Stimulated activated CD4-positive, alpha-beta T cell treated with anti-CD3 and anti-CD28 coated beads, Interleukin-12 subunit alpha, Interleukin-12 subunit beta, amount 100 ng/mL, for 48 hours (primary cell): Measurements from ENCODE around the gene AOPEP.

ENCODE experiments used
- DNase-seq, 3 donors: peaks; one replicate each; pipeline ENCODE4 v3.0.0-alpha.2; 2020; ENCODE audit warnings: low read depth in 2 of 3, low spot score in 1 of 3

The AOPEP gene

DNA sequence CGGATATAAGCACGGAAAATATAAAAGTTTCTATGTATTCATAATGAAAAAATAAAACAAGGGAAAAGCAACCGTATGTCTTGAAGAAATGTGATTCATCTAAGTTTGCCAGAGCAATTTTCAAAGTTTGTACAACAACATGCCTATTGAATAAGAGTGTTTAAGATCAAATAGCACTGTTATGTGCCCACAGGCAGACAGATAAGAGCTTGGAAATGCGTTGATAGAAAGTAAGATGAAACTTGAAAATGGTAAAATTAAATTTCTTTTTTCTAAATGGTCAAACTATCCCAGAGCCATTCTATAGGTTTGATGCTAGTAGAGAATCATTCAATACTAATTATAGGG is 401.7 kb downstream of the AOPEP start:
- DNase-seq = no peak

GRCh38 chr9:95129476-95130291 is 403.2 kb downstream of the AOPEP start:
- DNase-seq = no peak

- DNase-seq = no peak
These were observed 404.0 kb downstream of the AOPEP start for GRCh38 chr9:95130484-95130883.

DNA sequence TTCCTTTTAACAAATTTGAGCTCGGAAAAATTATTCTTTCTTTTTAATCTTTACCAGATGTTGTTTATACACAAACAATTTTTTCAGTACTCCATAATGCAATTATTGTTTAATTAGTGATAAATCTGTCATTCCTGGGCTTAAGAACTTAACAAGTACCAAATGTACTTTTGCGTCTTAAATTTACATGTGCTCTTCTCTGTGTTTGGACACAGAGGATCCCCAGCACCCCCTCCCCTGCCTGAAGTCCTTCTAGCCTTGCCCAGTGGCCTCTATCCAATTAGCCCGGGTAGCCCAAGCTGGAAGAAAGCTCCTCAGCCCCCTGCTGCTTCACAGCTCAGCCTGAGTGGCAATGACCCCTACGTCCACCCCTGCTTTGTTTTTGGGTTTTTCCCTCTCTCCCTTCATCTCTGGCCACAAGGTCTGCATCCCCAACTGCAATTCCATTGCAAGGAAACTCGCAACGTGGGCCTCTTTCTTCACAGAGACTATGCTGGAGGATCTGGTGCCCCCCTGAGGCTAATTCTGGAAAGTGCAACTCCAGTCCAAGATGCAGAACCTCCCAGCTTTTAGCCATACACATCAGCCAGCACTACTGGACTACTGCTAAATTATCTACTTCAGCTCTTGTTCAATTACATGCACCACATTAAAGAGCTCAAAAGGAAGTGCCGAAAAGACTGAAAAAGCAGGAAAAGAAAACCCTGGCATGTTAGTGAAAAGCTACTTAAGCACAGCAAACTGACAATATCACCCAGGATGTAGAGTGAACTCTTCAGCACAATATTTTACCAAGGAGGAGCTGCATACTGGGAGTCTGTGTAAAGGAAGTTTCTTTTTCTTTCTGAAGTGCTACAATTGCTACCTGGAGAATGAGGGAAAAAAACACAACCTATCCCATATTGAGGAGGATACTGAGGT is 404.8 kb downstream of the AOPEP start:
- DNase-seq = peak; percentile 5 to 47 (median 24)

DNA sequence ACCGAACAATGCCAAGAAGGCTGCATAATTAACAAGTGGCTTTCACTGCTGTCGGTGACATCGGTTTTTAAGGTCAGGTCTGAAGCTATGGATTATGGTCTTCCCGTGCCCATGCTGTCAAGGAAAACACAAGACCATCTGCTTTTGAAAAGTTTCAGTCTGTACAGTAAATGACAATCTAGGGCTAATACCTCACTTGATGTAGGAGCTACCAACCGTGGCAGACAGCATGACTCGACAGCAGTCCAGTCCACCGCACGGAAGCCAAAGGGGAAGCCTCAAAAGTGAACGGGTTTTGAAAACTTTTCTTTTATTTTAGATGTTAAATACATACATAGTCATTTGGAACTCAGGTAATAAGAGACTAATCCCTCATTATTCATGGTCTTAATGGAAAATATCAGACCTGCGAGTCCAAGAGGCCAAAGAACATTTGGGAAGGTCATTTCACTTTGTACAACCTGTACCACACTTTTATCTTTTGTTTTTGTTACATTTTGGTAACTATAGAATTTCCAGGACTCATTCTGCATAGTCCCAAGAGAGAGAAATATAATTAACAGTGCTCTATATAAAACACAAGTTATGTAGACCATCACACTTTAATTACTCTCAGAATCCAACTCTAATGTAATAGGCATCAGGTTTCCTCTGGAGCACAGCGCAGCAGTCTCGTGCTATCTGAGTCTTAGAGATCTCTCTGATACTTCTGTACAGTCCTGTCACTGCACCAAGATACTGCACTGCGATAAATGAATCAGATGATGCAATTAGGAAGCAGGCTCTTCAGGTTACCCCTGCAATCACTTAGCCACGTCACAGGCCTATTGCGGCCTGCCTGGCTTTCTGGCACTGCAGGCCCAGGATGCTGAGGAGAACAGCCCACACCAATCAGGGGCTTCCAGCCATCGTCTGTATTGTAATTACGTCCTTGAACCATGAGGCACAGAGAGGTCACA is 406.1 kb downstream of the AOPEP start:
- DNase-seq = no peak

DNA sequence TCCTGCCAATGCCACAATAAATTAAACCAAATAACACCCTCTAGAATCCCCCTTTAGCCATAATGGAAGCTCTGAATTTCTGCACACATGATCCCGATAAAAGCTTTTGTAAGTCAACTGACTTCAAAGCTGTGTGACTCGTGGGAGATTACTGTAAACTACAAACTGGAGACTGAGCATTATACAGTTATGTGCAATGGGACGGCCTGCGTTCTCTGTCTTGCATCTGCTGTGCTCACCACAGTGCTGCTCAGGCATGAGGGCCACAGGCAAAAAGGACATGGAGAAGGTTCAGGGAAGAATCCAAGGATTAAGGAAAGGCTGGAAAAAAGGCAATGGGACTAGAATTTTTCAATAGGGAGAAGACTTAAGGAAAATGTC is 406.8 kb downstream of the AOPEP start:
- no peak for DNase-seq

GRCh38 chr9:95134457-95134881 is 408.0 kb downstream of the AOPEP start:
- DNase-seq = no peak

- DNase-seq = no peak
These were observed 409.3 kb downstream of the AOPEP start for GRCh38 chr9:95135756-95136155.
